Peyer's patch (tissue), 4 donors: Measurements from ENCODE around the gene KIN.

ENCODE experiments used
- CTCF ChIP-seq, 6 experiments: fragments of 450-650 bp in 4 of 6; fragments of 200-600 bp in 2 of 6; sonication (generic) in 1 of 6; IDR thresholded peaks; one replicate each; pipeline ENCODE4 v1.5.1; 2017 to 2019; ENCODE audit warnings: antibody characterized with exemption in 6 of 6, mild to moderate bottlenecking in 3 of 6, moderate library complexity in 1 of 6
- POLR2A ChIP-seq, 2 donors: fragments of 450-650 bp; IDR thresholded peaks; one replicate each; pipeline ENCODE4 v1.5.1; 2017; ENCODE audit warnings: antibody characterized with exemption in 2 of 2, mild to moderate bottlenecking in 2 of 2, moderate library complexity in 2 of 2

GRCh38 chr10:7817984-7818294, 30.1 kb upstream of the KIN start:
- TF ChIP-seq CTCF (IDR thresholded peaks at IDR 0.05) (no peak), POLR2A (IDR thresholded peaks at IDR 0.05) (peak in 1 of 2 donors; percentile 56)
